ENCODE data around the gene TM2D3. TPM values are rescaled to one million over a fixed set of nuclear protein-coding genes. Genes with fewer than 3 reads are reported as not detected.
"Not testable (repeated sequence)": the region's sequence is repeated elsewhere in the genome, so short reads cannot be mapped to it uniquely, and the experiment has no call there.

The TM2D3 gene
- total and polyA plus RNA-seq, 8 donors = 20.4 to 128 (median 46.2) TPM

- peaks cover 3 to 39% (median 35%) of the 10 kb centered on the region in 4 donors for H3K36me3 ChIP-seq
- peaks cover 0 to 8% (median 7%) of the 10 kb centered on the region in 4 donors for H3K4me1 ChIP-seq
- DNase-seq = no peak
- H3K27ac ChIP-seq = no peak overlapping the region
- TF ChIP-seq POLR2A (IDR thresholded peaks at IDR 0.05) (no peak), EP300 (IDR thresholded peaks at IDR 0.05) (no peak), CTCF (IDR thresholded peaks at IDR 0.05) (no peak), POLR2AphosphoS5 (IDR thresholded peaks at IDR 0.05) (no peak)
- 69 to 80% (median 78%) methylated on average over 7 of the region's 7 CpGs for WGBS, 5 donors
- intact Hi-C loops (cut with DNase I; ENCODE audit: low total_unique reads) = no loop called here
- no peaks in the 10 kb centered on the region for H3K27me3 ChIP-seq
- no peaks in the 10 kb centered on the region for H3K9me3 ChIP-seq
- no peak overlapping the region for H3K4me3 ChIP-seq
Measured at GRCh38 chr15:101635944-101636727, 16.0 kb downstream of the TM2D3 start.

GRCh38 chr15:101633356-101633755 is 18.8 kb downstream of the TM2D3 start:
- intact Hi-C loops (cut with DNase I; ENCODE audit: low total_unique reads) = no loop called here
- no peak overlapping the region for H3K4me3 ChIP-seq
- DNase-seq = no peak
- H3K27me3 ChIP-seq = no peaks in the 10 kb centered on the region
- no peak overlapping the region for H3K27ac ChIP-seq
- no peaks in the 10 kb centered on the region for H3K9me3 ChIP-seq
- 91 to 96% (median 93%) methylated on average over 3 of the region's 3 CpGs for WGBS, 5 donors
- peaks cover 0 to 18% (median 10%) of the 10 kb centered on the region in 4 donors for H3K36me3 ChIP-seq
- TF ChIP-seq POLR2AphosphoS5 (IDR thresholded peaks at IDR 0.05) (no peak), POLR2A (IDR thresholded peaks at IDR 0.05) (no peak), CTCF (IDR thresholded peaks at IDR 0.05) (no peak), EP300 (IDR thresholded peaks at IDR 0.05) (no peak)
- no peaks in the 10 kb centered on the region for H3K4me1 ChIP-seq

- H3K36me3 ChIP-seq = peaks cover 0 to 27% (median 10%) of the 10 kb centered on the region in 4 donors
- intact Hi-C loops (cut with DNase I; ENCODE audit: low total_unique reads); H3K4me1 ChIP-seq; H3K9me3 ChIP-seq; H3K27ac ChIP-seq; DNase-seq; H3K4me3 ChIP-seq; H3K27me3 ChIP-seq: not testable (repeated sequence)
- 80 to 87% (median 84%) methylated on average over 13 to 15 of the region's 15 CpGs; no CpG with 5 or more reads in 1 of the 5 donors for WGBS, 5 donors
Measured at GRCh38 chr15:101626729-101627128, 25.5 kb downstream of the TM2D3 start.

GRCh38 chr15:101625980-101626379 is 26.2 kb downstream of the TM2D3 start:
- no peaks in the 10 kb centered on the region for H3K9me3 ChIP-seq
- no peak overlapping the region for H3K4me3 ChIP-seq
- peaks cover 0 to 29% (median 11%) of the 10 kb centered on the region in 4 donors for H3K36me3 ChIP-seq
- TF ChIP-seq CTCF (IDR thresholded peaks at IDR 0.05) = no peak
- no peak for TF ChIP-seq POLR2AphosphoS5 (IDR thresholded peaks at IDR 0.05)
- no peak for TF ChIP-seq POLR2A (IDR thresholded peaks at IDR 0.05)
- no peak for TF ChIP-seq EP300 (IDR thresholded peaks at IDR 0.05)
- no peaks in the 10 kb centered on the region for H3K4me1 ChIP-seq
- 81 to 98% (median 94%) methylated on average over 1 of the region's 1 CpG for WGBS, 5 donors
- intact Hi-C loops (cut with DNase I; ENCODE audit: low total_unique reads) = no loop called here
- no peaks in the 10 kb centered on the region for H3K27me3 ChIP-seq
- H3K27ac ChIP-seq = no peak overlapping the region
- DNase-seq = no peak

GRCh38 chr15:101625184-101625583 is 27.0 kb downstream of the TM2D3 start:
- H3K4me3 ChIP-seq = no peak overlapping the region
- H3K9me3 ChIP-seq = no peaks in the 10 kb centered on the region
- 91 to 100% (median 100%) methylated on average over 1 of the region's 1 CpG for WGBS, 5 donors
- H3K36me3 ChIP-seq = peaks cover 0 to 37% (median 15%) of the 10 kb centered on the region in 4 donors
- no peak for DNase-seq
- intact Hi-C loops (cut with DNase I; ENCODE audit: low total_unique reads) = no loop called here
- no peak overlapping the region for H3K27ac ChIP-seq
- no peaks in the 10 kb centered on the region for H3K4me1 ChIP-seq
- H3K27me3 ChIP-seq = no peaks in the 10 kb centered on the region
- TF ChIP-seq CTCF (IDR thresholded peaks at IDR 0.05) (no peak), POLR2A (IDR thresholded peaks at IDR 0.05) (no peak), POLR2AphosphoS5 (IDR thresholded peaks at IDR 0.05) (no peak), EP300 (IDR thresholded peaks at IDR 0.05) (no peak)
